Upper lobe of left lung (tissue), 4 donors: ENCODE measurements around the gene OSBPL5.

ENCODE experiments used
- EP300 ChIP-seq, 4 donors: sonication (generic); formaldehyde crosslinking; IDR thresholded peaks; one replicate each; pipeline ENCODE4 v1.5.1; 2017; ENCODE audit warnings: antibody characterized with exemption in 4 of 4, control low read depth in 2 of 4
- POLR2A ChIP-seq, 4 donors: fragments of 450-650 bp; IDR thresholded peaks; one replicate each; pipeline ENCODE4 v1.5.1; 2016 to 2017; ENCODE audit warnings: antibody characterized with exemption in 4 of 4, mild to moderate bottlenecking in 2 of 4
- TF ChIP-seq, protein P1 (sequence below), 6 experiments: fragments of 450-650 bp in 4 of 6; fragments of 200-600 bp in 2 of 6; sonication (generic) in 2 of 6; IDR thresholded peaks; one replicate each; pipeline ENCODE4 v1.5.1; 2016 to 2019; ENCODE audit warnings: antibody characterized with exemption in 6 of 6

DNA sequence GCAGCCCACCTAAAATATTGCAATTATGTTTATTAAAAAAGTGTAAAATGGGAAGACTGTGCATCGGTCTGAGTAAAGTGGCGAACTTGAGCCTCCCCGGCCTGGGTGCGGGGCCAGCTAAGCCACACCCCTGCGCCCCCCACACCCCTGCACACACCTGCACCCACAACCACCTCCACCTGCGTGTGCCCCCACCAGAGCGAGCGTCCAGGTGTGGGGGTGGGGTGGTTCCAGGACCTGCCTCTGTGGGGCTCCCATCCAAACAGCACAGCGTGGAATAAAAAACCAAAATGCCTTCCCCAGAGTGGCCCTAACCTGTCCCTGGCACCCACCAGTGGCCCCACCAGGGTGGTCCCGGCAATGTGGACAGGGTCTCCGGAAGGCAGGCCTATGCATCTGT lies 77.7 kb downstream of the OSBPL5 start:
- TF ChIP-seq, protein P1, sequence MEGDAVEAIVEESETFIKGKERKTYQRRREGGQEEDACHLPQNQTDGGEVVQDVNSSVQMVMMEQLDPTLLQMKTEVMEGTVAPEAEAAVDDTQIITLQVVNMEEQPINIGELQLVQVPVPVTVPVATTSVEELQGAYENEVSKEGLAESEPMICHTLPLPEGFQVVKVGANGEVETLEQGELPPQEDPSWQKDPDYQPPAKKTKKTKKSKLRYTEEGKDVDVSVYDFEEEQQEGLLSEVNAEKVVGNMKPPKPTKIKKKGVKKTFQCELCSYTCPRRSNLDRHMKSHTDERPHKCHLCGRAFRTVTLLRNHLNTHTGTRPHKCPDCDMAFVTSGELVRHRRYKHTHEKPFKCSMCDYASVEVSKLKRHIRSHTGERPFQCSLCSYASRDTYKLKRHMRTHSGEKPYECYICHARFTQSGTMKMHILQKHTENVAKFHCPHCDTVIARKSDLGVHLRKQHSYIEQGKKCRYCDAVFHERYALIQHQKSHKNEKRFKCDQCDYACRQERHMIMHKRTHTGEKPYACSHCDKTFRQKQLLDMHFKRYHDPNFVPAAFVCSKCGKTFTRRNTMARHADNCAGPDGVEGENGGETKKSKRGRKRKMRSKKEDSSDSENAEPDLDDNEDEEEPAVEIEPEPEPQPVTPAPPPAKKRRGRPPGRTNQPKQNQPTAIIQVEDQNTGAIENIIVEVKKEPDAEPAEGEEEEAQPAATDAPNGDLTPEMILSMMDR (IDR thresholded peaks at IDR 0.05): no peak
- TF ChIP-seq POLR2A (IDR thresholded peaks at IDR 0.05) (no peak), EP300 (IDR thresholded peaks at IDR 0.05) (no peak)
